GM12864 (cell line): Measurements from ENCODE around the gene LSP1.

Experiments
- DNase-seq: peaks from one replicate; pipeline ENCODE4 v3.0.0-alpha.2; 2011; ENCODE audit warnings: low read depth
- H3K4me3 ChIP-seq: 2 replicates; pipeline ENCODE4 v1.5.1; 2011; ENCODE audit warnings: mild to moderate bottlenecking, low read depth, low read length, control low read depth
- TF ChIP-seq, protein P1 (sequence below): IDR thresholded peaks from 2 replicates; pipeline ENCODE4 v1.5.1; 2011; ENCODE audit warnings: low read depth, mild to moderate bottlenecking, moderate library complexity, low read length, control low read depth, inconsistent platforms; ENCODE audit errors: missing control alignments

LSP1 gene

DNA sequence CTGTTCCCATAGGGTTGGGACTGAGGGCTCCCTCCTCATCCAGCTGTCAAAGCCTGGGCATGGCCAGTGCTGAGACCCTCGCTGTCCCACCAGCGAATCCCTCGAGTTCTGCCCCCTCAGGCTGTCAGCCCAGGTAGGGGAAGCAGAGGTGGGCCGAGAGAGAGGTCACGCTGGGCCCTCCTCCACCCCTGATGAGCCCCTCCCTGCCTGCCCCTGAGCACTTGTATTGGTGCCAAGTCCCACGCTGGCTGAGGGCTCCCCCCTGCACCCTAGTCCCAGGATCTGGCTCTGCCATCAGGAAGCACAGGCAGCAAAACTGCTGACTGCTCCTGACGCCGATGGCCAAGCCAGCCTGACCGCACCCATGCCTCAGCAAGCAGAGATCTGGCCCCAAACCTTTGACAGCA lies 35.5 kb downstream of the LSP1 start:
- H3K4me3 ChIP-seq: no peak overlapping the region

DNA sequence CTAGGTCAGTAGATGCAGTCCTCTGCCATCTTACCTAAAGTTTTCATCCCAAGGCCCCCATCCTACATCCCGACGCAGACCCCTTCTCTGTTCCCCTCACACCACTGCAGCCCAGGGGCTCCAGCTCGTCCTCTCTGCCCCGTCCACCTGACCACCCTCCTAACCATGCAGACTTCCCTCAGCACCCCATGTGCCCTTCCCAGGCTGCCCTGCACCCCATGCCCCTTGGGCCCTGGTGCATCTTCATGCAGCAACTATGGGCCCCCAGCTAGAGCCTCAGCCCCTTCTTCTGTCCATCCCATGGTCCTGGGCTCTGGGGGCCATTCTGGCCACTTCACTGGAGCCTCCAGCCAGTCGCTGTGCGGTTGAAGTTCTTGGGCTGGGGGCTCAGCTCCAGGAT lies 35.9 kb downstream of the LSP1 start:
- no peak for DNase-seq
- H3K4me3 ChIP-seq: no peak overlapping the region
- TF ChIP-seq, protein P1, sequence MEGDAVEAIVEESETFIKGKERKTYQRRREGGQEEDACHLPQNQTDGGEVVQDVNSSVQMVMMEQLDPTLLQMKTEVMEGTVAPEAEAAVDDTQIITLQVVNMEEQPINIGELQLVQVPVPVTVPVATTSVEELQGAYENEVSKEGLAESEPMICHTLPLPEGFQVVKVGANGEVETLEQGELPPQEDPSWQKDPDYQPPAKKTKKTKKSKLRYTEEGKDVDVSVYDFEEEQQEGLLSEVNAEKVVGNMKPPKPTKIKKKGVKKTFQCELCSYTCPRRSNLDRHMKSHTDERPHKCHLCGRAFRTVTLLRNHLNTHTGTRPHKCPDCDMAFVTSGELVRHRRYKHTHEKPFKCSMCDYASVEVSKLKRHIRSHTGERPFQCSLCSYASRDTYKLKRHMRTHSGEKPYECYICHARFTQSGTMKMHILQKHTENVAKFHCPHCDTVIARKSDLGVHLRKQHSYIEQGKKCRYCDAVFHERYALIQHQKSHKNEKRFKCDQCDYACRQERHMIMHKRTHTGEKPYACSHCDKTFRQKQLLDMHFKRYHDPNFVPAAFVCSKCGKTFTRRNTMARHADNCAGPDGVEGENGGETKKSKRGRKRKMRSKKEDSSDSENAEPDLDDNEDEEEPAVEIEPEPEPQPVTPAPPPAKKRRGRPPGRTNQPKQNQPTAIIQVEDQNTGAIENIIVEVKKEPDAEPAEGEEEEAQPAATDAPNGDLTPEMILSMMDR: no peak

More for the DNA sequence above, 35.5 kb downstream of the LSP1 start:
- TF ChIP-seq, protein P1: no peak
- no peak for DNase-seq

DNA sequence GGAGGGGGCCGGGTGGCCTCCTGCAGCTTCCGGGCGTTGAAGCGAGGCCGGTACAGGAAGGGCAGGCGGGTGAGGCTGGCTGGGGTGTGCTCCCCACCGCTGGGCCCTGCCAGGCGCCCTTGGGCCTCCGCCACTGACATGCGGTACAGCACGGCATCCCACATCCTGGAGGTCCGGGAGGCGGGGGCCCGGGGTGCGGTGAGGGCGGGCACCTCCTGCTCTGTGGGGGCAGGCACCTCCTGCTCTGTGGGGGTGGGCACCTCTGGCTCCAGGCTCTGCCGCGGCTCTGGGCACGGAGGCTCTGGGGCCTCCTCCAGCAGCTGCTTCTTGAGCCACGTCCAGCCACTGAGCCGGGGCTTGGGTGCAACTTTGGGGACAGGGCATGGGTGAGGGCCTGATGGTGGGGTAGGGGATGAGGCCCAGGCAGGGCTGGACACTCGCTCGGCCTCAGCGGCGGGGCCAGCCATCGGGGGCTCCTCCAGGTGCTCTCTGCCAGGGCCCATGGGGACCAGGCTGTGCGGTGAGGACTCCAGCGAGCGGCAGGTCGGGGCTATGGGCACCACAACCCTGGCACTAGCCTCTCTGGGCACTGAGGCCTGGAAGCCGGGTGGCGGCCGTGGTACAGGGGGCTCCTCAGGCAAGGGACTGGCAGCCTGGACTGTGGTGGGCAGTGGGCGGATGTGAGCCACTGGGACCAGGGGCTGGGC lies 36.5 kb downstream of the LSP1 start:
- TF ChIP-seq, protein P1: no peak
- H3K4me3 ChIP-seq: no peak overlapping the region
- DNase-seq: no peak

DNA sequence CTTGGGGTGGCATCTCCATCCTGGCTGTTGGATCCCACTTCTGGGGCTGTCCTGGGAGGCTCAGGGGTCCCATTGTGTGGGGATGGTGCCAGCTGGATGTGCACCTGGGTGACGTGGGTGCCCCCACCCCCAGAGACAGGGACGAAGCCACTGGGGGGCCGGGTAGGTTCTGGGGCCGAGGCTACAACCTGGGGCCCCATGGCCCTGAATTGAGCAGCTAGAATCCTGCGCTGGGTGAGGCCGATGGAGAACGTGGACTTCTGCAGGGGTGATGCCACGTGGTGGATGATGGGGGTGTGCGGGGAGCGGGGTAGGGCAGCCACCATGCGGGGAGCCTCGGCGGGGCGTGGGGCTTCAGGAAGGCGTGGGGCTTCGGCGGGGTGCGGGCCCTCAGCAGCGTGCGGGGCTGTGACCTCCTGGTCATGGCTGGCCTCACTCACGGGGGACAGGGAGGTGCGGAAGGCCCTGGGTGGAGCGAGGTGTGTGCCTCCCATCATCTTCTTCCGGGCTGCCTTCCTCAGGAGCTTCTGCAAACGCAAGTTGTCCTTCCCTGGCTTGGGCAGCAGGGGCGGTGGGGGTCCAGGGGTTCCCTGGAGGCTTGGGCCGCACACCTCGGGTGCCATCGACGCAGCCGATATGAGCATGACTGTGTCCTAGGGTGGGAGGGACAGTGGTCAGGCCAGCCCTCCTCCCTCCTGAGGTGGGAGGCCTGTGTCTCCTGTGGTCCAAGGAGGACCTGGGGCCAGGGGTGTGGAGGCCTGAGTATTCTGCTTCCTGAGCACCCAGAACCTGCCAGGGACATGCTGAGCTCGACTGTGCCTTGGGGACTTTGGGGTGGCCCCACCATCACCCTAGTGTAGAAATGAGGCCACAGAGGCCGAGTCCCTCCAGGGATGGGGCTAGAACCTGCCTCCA lies 37.3 kb downstream of the LSP1 start:
- TF ChIP-seq, protein P1: no peak
- no peak overlapping the region for H3K4me3 ChIP-seq
- no peak for DNase-seq

DNA sequence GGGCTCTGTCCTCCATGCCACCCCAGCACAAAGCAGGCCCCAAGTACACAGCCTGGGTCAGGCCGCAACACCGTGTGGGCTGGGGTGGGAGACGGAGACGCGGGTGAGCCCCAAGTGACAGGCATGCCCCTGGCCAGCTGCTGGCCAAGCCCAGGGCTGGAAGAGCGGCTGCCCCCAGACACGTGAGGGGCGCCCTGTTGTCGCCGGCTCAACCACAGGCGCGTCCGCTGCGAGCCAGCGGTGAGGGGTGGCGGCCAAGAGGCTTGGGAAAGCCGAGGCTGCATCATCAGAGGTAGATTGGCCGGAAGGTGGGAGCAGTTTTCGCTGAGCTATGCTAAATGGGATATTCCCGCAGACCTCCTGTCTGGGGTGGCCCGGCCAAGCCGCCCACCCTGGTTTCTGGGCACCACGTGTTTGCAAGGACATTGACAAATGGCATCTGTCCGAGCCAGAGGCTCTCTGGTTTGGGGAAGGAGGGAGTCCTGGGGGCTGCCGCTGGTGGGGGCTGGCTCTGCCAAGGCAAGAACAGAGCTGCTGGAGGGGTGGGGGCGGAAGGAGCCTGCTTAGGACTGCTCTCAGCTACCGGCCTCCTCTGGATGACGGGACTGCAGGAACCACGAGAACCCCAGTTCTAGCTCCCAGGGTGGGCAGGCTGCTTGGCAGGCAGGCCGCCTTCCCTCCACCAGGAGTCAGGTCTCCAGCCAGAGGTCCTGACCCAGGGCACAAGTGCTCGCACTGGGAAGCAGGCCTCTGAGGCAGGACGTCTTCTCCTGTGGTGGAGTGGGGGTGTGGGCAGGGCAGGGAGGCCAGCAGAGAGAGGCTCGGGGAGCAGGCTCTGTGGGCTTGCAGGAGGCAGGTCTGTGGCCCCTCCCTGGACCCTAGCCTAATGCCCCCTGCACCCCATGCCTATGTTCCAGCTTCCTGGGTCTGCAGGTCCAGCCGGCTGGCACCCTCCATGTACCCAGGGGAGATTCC lies 38.3 kb downstream of the LSP1 start:
- TF ChIP-seq, protein P1: no peak
- H3K4me3 ChIP-seq: no peak overlapping the region
- no peak for DNase-seq

DNA sequence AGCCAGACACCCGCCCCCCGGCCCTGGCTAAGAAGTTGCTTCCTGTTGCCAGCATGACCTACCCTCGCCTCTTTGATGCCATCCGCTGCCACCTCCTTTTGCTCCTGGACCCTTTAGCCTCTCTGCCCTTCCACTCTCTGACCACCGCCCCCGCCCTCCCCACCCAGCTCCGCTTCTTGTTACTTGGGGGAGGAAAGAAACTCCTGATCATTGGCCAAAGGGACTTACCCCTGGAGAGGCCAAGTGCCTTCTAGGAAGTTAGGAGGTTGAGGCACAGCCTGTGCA lies 38.9 kb downstream of the LSP1 start, which contains the start of gene PRR33:
Gene PRR33 (minus strand): TSS at position 65 of the 285 bp plus-strand sequence. CDS start 1,311 bp downstream, outside the sequence.
- TF ChIP-seq, protein P1: no peak
- H3K4me3 ChIP-seq: no peak within 1 kb of the TSS
- no peak for DNase-seq
